ENCODE measurements around the gene CMIP.

The CMIP gene

GRCh38 chr16:81589975-81590650 is 145.5 kb downstream of the CMIP start:
- DNase-seq = no peak

GRCh38 chr16:81590714-81591544 is 146.3 kb downstream of the CMIP start:
- DNase-seq = no peak

DNA sequence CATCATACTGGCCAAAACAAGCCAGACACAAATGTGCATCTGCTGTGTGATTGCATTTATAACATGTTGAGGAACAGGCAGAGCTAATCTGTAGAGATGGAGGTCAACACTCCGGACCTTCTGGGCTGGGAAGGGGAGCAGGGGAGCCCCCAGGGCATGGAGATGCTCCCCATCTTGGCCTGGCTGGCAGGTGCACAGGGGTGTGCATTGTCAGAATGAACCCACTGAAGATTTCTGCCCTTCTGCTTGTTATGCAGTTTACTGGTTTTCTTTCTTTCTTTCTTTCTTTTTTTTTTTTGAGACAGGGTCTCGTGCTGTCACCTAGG is 146.9 kb downstream of the CMIP start:
- DNase-seq = no peak

GRCh38 chr16:81592353-81592866 is 147.8 kb downstream of the CMIP start:
- DNase-seq = no peak

- DNase-seq = no peak
Observed at GRCh38 chr16:81593481-81593880, 148.9 kb downstream of the CMIP start.

DNA sequence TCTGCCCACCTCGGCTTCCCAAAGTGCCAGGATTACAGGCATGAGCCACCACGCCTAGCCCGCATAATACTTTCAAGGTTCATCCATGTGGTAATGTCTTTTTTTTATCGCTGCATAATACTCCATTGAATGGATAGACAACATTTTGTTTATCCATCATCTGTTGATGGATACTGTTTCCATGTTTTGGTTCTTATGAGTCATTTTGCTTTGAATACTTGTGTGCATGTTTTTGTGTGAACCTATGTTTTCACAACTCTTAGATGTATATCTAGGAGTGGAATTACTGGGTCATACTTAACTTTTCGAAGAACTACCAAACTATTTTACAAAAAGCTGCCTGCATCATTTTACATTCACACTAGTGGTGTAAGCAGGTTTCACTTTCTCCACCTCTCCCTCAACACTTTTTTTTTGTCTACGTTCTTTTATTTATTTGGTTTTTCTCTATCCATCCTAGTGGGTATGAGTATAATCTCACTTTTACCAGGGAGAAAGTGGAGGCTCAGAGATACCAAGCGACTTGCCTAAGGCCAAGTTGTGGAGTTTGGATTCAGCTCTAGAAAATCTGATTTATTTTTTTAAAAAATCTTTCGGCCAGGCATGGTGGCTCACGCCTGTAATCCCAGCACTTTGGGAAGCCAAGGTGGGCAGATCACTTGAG is 151.2 kb downstream of the CMIP start:
- peak; percentile 60 for DNase-seq

- DNase-seq = no peak
Observed at GRCh38 chr16:81597079-81597658, 152.6 kb downstream of the CMIP start.

DNA sequence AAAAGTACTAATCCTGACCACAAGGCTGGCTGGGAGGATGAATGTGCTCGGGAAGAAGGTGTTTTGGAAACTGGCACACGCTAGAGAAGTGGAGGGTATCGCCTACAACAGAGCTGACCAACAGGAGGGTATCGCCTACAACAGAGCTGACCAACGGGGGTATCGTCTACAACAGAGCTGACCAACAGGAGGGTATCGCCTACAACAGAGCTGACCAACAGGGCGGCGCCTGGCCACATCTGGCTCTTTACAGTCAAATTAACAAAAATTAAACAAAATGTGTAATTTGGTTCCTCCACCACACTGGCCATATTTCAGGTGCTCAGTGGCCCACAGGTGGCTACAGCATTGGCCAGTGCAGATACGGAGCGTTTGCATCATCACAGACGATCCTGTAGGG is 153.5 kb downstream of the CMIP start:
- no peak for DNase-seq

DNA sequence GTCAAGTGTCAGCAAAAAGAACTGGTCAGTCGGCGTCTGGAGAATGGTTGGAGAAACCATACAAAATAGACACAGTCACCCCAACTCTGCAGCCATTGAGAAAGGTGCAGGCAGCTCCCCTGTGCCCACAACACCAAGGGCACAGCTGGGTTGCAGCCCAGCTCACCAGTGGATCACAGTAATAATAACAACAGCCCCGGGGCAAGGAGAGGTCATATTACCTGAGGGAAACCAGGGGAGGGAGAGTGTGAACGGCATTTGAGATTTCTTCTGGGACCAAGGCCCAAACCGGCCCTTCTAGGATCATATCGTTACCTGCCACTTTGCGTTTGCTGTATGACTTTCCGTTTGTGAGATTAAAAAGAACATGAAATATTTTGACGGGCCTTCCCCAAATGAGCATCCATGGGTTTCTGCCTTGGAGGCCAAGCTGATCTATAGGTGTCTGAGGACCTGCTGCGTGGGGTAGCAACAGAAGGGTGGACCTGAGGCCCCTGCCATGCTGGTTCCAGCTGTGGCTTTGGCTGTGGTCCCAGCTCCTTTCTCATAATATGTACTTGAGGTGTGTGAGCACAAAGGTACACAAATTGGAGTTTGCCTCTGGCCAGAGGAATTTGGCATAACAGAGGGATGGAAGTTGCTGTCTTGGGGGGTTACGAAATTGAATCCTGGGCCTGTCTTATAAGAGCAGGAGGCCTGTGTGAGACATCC is 154.6 kb downstream of the CMIP start:
- no peak for DNase-seq

DNA sequence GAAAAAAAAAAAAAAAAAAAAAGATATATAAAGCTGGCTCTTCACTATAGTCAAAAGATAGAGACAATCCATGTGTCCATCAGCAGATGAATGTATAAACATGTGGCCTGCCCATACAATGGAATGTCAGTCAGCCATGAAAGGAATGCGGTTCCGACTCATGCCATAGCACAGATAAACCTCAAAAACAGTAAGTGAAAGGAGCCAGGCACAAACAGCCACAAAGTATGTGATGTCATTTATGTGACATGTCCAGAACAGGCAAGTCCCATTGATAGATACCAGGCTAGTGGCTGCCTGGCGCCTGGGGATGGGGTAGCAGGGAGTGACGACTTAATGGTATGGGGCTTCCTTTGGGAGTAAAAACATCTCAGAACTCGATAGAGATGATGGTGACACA is 155.7 kb downstream of the CMIP start:
- DNase-seq = no peak

GRCh38 chr16:81601008-81601428 is 156.4 kb downstream of the CMIP start:
- no peak for DNase-seq

- DNase-seq = no peak
Observed at GRCh38 chr16:81601601-81602255, 157.1 kb downstream of the CMIP start.

DNA sequence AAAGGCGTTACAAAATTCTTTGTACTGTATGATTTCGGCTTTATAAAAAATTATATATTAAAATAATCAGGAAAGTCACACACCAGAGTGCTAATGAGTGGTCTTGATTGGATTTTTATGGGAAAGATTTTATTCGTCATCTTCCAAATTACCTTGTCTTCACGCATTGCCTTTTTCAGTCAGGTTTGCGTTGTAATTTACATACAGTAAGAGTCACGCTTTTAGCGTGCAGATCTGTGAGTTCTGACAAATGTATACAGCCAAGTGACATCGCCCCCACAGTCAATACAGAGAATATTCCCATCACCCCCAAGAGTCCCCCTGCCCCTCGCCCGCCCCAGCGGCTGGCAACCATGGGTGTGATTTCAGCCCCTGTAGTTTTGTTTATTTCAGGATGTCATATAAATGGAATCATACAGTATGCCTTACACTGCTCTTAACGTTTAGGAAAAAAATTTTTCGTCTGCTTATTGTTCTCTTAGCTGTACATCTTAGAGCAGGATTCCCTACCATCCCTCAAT is 157.7 kb downstream of the CMIP start:
- no peak for DNase-seq

DNA sequence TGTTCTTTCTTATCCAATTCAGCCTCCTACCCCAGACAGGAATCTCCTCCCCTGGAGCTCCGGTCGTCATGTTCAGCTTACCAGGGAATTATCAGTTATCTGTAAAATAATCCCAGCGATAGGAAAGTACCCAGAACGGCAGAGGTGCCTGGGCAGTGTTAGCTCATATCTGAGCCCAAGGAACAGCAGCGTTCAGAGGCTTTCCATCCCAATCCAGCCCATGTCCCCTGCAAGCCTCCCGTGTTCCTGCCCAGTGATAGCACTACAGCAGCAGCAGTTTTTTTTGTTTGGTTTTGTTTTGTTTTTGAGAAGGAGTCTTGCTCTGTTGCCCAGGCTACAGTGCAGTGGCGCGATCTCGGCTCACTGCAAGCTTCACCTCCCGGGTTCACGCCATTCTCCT is 158.2 kb downstream of the CMIP start:
- no peak for DNase-seq

- no peak for DNase-seq
Observed at GRCh38 chr16:81604960-81605383, 160.4 kb downstream of the CMIP start.

DNA sequence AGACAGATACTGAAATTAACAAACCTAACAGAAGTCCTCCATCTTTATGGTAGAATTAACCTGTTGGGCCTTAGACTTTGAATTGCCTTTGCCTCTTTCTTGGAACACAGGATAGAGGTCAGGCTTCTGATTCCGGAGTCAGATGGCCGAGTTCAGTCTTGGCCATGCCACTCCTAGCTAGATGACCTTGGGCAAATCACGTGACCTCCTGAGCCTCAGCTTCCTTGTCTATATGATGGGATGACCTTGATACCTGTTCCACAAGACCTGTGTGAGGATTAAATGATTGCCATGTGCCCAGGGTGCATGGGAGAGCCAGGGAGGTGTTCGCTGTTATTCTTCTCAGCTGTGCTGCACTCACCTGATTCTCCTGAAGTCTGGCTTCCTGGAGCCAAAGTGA is 161.4 kb downstream of the CMIP start:
- no peak for DNase-seq

DNA sequence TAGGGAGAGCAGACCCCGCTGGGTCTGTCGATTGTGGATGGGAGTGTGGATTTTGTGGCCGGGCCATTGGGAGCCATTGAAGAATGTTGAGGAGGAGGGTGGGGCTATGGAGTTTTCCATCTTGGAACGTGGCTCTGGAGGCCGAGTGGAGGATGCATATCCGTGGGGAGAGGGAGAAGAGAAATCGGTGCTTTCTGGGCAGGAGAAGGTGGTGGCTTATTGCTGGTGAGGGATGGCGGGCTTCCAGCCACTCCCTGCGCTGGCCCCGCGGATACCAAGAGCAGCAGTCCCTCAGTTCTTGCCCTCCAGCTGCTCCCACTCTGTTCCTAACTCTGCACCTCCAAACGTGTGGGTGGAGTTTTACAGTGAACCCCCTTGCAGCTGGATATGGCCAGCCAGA is 162.4 kb downstream of the CMIP start:
- DNase-seq = no peak

- no peak for DNase-seq
Observed at GRCh38 chr16:81607805-81608522, 163.4 kb downstream of the CMIP start.

GRCh38 chr16:81608523-81609209 is 164.1 kb downstream of the CMIP start:
- no peak for DNase-seq

DNA sequence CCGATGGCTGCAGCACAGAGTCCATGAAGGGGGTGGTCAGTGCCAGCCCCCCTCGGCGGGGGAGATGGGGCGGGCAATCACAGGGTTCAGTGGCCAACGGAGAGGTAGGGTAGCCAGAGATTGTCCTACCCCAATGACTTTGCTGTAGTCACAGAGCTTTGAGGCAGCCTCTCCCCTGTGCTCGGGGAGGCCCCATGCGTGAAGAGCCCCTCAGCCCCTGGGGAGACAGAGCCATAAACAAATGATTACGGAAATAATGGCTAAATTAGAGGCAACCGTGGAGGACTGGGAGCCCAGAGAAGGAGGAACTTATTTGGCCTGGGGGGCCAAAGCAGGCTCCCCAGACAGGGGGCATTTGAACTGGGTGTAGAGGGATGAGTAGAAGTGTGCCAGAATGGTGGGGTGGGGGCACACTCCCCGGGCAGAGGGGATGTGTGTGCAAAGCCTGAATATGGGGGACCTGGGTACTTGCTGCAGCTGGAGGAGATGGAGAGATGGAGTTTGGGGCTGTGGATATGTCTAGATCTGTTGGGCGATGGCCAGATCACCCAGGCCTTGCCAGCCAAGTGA is 164.8 kb downstream of the CMIP start:
- DNase-seq = no peak

All from activated CD4-positive, alpha-beta T cell treated with anti-CD3 and anti-CD28 coated beads, Interleukin-2, amount 50 U/mL, for 16 hours (primary cell).